Suprapubic skin (tissue), 4 donors: ENCODE results near the gene ZDHHC6. TPM values are rescaled to one million over a fixed set of nuclear protein-coding genes. Genes with fewer than 3 reads are reported as not detected.
"Not testable (repeated sequence)": the region's sequence is repeated elsewhere in the genome, so short reads cannot be mapped to it uniquely, and the experiment has no call there.

Experiments used
- DNase-seq, 2 donors: peaks; one replicate each; pipeline ENCODE4 v3.0.0-alpha.2; 2019; ENCODE audit warnings: low spot score in 2 of 2
- H3K27ac ChIP-seq: fragments of 200-600 bp; sonication (generic); one replicate; pipeline ENCODE4 v1.5.1; 2019
- H3K27me3 ChIP-seq: fragments of 200-600 bp; sonication (generic); one replicate; pipeline ENCODE4 v1.5.1; 2019
- H3K36me3 ChIP-seq: fragments of 200-600 bp; sonication (generic); one replicate; pipeline ENCODE4 v1.5.1; 2019
- H3K4me1 ChIP-seq: fragments of 200-600 bp; sonication (generic); one replicate; pipeline ENCODE4 v1.5.1; 2019
- H3K4me3 ChIP-seq: fragments of 200-600 bp; sonication (generic); one replicate; pipeline ENCODE4 v1.5.1; 2019; ENCODE audit warnings: mild to moderate bottlenecking
- H3K9me3 ChIP-seq: fragments of 200-600 bp; sonication (generic); one replicate; pipeline ENCODE4 v1.5.1; 2019
- CTCF ChIP-seq, 2 donors: fragments of 200-600 bp in 1 of 2; fragments of 450-650 bp in 1 of 2; sonication (generic) in 1 of 2; IDR thresholded peaks; one replicate each; pipeline ENCODE4 v1.5.1; 2016 to 2019; ENCODE audit warnings: antibody characterized with exemption in 2 of 2, mild to moderate bottlenecking in 1 of 2, moderate library complexity in 1 of 2
- EP300 ChIP-seq: sonication (generic); formaldehyde crosslinking; IDR thresholded peaks from one replicate; pipeline ENCODE4 v1.6.1; 2017; ENCODE audit warnings: antibody characterized with exemption
- POLR2A ChIP-seq, 2 donors: fragments of 450-650 bp; IDR thresholded peaks; one replicate each; pipeline ENCODE4 v1.6.1; 2017; ENCODE audit warnings: antibody characterized with exemption in 2 of 2, mild to moderate bottlenecking in 2 of 2, moderate library complexity in 2 of 2
- POLR2AphosphoS5 ChIP-seq, 3 donors: sonication (generic); formaldehyde crosslinking; IDR thresholded peaks; one replicate each; pipeline ENCODE4 v1.6.1; 2017; ENCODE audit warnings: antibody characterized with exemption in 3 of 3
- WGBS: methylation state at CpG from one replicate; pipeline ENCODE4 v1.1.5; 2018; 5-methylcytosine and 5-hydroxymethylcytosine counted together
- total RNA-seq, 4 donors: library from RNA; depleted of rRNA; stranded (reverse); fragments of >200 nt; gene quantifications; one replicate each; pipeline ENCODE4 v1.1.0, GENCODE V29; 2016

Gene ZDHHC6
- total RNA-seq, 4 donors from 2014 or later = 11.4 to 46.3 (median 15.6) TPM

DNA sequence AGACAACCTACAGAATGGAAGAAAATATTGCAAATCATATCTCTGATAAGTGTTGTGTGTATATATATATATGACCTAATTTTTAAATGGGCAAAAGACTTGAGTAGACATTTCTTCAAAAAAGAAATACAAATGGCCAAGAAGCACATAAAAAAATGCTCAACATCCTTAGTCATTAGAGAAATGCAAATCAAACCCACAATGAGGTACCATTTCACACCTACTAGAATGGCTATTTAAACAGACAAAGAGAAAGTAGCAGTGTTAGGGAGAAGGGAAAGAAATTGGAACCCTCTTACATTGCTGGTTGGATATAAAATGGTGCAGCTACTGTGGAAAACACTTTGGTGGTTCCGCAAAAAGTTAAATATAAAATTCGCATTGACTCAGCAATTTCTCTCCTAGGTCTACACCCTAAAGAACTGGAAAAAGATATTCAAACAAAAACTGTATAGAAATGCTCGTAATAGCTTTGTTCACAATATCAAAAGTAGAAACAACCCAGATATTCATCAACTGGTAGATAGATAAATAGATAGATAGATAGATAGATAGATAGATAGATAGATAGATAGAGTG lies 56.5 kb downstream of the ZDHHC6 start:
- no peak overlapping the region for H3K27ac ChIP-seq
- no peaks in the 10 kb centered on the region for H3K27me3 ChIP-seq
- no peaks in the 10 kb centered on the region for H3K4me1 ChIP-seq
- H3K9me3 ChIP-seq = no peaks in the 10 kb centered on the region
- 92% methylated on average over 3 of the region's 3 CpGs for WGBS
- TF ChIP-seq POLR2AphosphoS5 (IDR thresholded peaks at IDR 0.05) = no peak
- no peak for TF ChIP-seq EP300
- no peak for TF ChIP-seq CTCF (IDR thresholded peaks at IDR 0.05)
- no peak for TF ChIP-seq POLR2A (IDR thresholded peaks at IDR 0.05)
- no peak for DNase-seq
- H3K4me3 ChIP-seq = no peak overlapping the region
- H3K36me3 ChIP-seq = no peaks in the 10 kb centered on the region

DNA sequence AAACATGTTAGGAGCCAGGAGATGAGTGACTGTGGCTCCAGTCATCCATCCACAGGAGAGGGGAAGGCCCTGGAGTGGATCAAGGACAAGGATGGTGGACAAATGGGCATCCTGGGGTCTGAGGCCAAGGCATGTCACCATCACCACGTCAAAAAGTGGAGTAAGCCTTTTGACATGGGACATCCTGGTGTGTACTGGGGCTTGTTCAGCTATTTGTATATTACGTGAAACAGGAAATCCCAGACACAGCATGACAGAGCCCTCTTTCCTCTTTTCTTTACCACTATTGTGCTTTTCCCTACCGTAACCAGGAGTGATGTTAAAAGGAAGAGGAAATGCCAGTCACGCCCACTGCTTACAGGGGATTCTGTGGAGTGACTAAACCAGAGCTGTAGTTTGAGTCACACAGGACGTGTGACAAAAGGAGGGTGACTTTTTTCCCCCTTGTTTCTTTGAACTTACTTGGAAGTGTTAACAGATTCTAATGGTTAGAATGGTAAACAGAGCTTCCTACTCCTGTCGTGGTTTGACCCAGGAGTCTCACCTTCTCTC lies 57.4 kb downstream of the ZDHHC6 start:
- Histone ChIP-seq H3K9me3 (no peaks in the 10 kb centered on the region), H3K36me3 (no peaks in the 10 kb centered on the region), H3K4me1 (no peaks in the 10 kb centered on the region), H3K27ac (peak overlapping the region; percentile 24), H3K4me3 (no peak overlapping the region), H3K27me3 (no peaks in the 10 kb centered on the region)
- DNase-seq = no peak
- WGBS = 45% methylated on average over 6 of the region's 6 CpGs
- TF ChIP-seq EP300 (no peak), POLR2AphosphoS5 (IDR thresholded peaks at IDR 0.05) (no peak), POLR2A (IDR thresholded peaks at IDR 0.05) (no peak), CTCF (IDR thresholded peaks at IDR 0.05) (no peak)

DNA sequence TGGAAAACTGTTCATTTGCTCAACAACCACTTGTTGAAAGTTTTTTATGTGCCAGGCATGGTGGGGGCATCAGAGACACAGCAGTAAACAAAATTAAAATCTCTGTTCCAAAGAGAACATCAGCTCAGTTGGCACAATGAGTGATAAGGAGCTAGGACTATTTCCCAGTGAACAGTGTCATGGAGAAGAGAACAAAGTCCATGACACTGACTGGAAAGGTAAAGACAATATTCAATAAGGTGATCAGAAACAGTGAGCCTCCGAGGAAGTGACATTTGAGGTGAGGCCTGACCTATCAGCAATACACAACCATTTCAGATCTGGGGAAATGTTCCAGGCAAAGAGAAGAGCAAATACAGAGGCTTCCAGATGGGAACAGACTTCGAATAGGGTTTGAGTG lies 58.2 kb downstream of the ZDHHC6 start:
- TF ChIP-seq POLR2AphosphoS5 (IDR thresholded peaks at IDR 0.05) = no peak
- TF ChIP-seq EP300 = no peak
- TF ChIP-seq CTCF (IDR thresholded peaks at IDR 0.05) = no peak
- TF ChIP-seq POLR2A (IDR thresholded peaks at IDR 0.05) = no peak
- no peak overlapping the region for H3K4me3 ChIP-seq
- H3K36me3 ChIP-seq = no peaks in the 10 kb centered on the region
- no peaks in the 10 kb centered on the region for H3K4me1 ChIP-seq
- no peak overlapping the region for H3K27ac ChIP-seq
- 83% methylated on average over 2 of the region's 2 CpGs for WGBS
- DNase-seq = no peak
- H3K27me3 ChIP-seq = no peaks in the 10 kb centered on the region
- H3K9me3 ChIP-seq = no peaks in the 10 kb centered on the region

- 88% methylated on average over 7 of the region's 7 CpGs for WGBS
- not testable (repeated sequence) for H3K9me3 ChIP-seq, H3K27ac ChIP-seq, H3K4me3 ChIP-seq, H3K27me3 ChIP-seq, H3K4me1 ChIP-seq, DNase-seq, H3K36me3 ChIP-seq
Observed at GRCh38 chr10:112388056-112388455, 58.7 kb downstream of the ZDHHC6 start.

- H3K4me3 ChIP-seq = no peak overlapping the region
- WGBS = 58% methylated on average over 4 of the region's 4 CpGs
- no peak for DNase-seq
- no peaks in the 10 kb centered on the region for H3K9me3 ChIP-seq
- no peaks in the 10 kb centered on the region for H3K27me3 ChIP-seq
- TF ChIP-seq EP300 = no peak
- TF ChIP-seq POLR2AphosphoS5 (IDR thresholded peaks at IDR 0.05) = no peak
- no peak for TF ChIP-seq CTCF (IDR thresholded peaks at IDR 0.05)
- no peak for TF ChIP-seq POLR2A (IDR thresholded peaks at IDR 0.05)
- no peak overlapping the region for H3K27ac ChIP-seq
- no peaks in the 10 kb centered on the region for H3K36me3 ChIP-seq
- H3K4me1 ChIP-seq = no peaks in the 10 kb centered on the region
Observed at GRCh38 chr10:112385201-112385600, 61.5 kb downstream of the ZDHHC6 start.

- WGBS = 65% methylated on average over 2 of the region's 2 CpGs
- Histone ChIP-seq H3K36me3 (no peaks in the 10 kb centered on the region), H3K27me3 (no peaks in the 10 kb centered on the region), H3K27ac (no peak overlapping the region), H3K4me3 (no peak overlapping the region), H3K4me1 (no peaks in the 10 kb centered on the region), H3K9me3 (no peaks in the 10 kb centered on the region)
- TF ChIP-seq POLR2A (IDR thresholded peaks at IDR 0.05) = no peak
- no peak for TF ChIP-seq EP300
- no peak for TF ChIP-seq CTCF (IDR thresholded peaks at IDR 0.05)
- no peak for TF ChIP-seq POLR2AphosphoS5 (IDR thresholded peaks at IDR 0.05)
- DNase-seq = no peak
Observed at GRCh38 chr10:112384141-112384540, 62.6 kb downstream of the ZDHHC6 start.
